ENCODE measurements around the gene RIMS4. TPM values are rescaled to one million over a fixed set of nuclear protein-coding genes. Genes with fewer than 3 reads are reported as not detected.

RIMS4 gene
- total and polyA plus RNA-seq, 2 donors (not counting 1 experiment from before 2014, with no cell fraction given): not detected

GRCh38 chr20:44747166-44748004 lies 63.0 kb downstream of the RIMS4 start:
- H3K27me3 Mint-ChIP-seq: peaks cover 34% of the 10 kb centered on the region
- ChIA-PET CTCF (interaction anchor here (0.8 to 3.3 kb wide), 18 partner anchors 10 to 363 kb away, joined by 3 to 13 read pairs (median 6); no protein-coding TSS in a partner anchor), POLR2A (interaction anchor here (0.6 kb wide), 1 partner anchor 366 kb away, joined by 3 read pairs; no protein-coding TSS in a partner anchor)
- H3K4me1 ChIP-seq (ENCODE audit: control insufficient read depth in 2 of 2, insufficient read depth in 2 of 2, low read length in 2 of 2): peaks cover 7 to 15% of the 10 kb centered on the region in 2 donors
- H3K27ac Mint-ChIP-seq: no peak overlapping the region
- intact Hi-C loops (cut with micrococcal nuclease): loop anchor here (1.0 to 5.0 kb wide), 2 partner anchors 120 to 350 kb away; no protein-coding TSS in a partner anchor
- peaks cover 0 to 3% (median 0%) of the 10 kb centered on the region in 3 donors for H3K9me3 ChIP-seq (ENCODE audit: control extremely low read depth in 1 of 3, control insufficient read depth in 2 of 3, insufficient read depth in 1 of 3, low read length in 2 of 3)
- no peaks in the 10 kb centered on the region for H3K79me2 ChIP-seq (ENCODE audit: control insufficient read depth, insufficient read depth, low read length)
- 9% methylated on average over 4 of the region's 5 CpGs for WGBS (ENCODE audit: insufficient coverage)
- H3K9ac ChIP-seq (ENCODE audit: low read length): no peak overlapping the region
- no peak overlapping the region for H3K4me3 ChIP-seq (ENCODE audit: control extremely low read depth in 1 of 5, extremely low read depth in 1 of 5, insufficient read depth in 1 of 5, low read depth in 2 of 5, low read length in 4 of 5)
- H3K36me3 ChIP-seq (replicated peaks in 1 of 2; ENCODE audit: control extremely low read depth in 1 of 2, control insufficient read depth in 1 of 2, extremely low read depth in 1 of 2, insufficient read depth in 2 of 2, low read length in 1 of 2): no peaks in the 10 kb centered on the region
- H2AFZ ChIP-seq (ENCODE audit: insufficient read depth, low read depth, low read length, poor library complexity, severe bottlenecking): no peak overlapping the region
- no peak overlapping the region for H3K4me2 ChIP-seq (replicated peaks; ENCODE audit: low read depth, low read length, poor library complexity, severe bottlenecking)
- H3K27me3 ChIP-seq (replicated peaks in 1 of 4; ENCODE audit: control extremely low read depth in 1 of 4, control insufficient read depth in 3 of 4, insufficient read depth in 4 of 4, low read length in 3 of 4): peaks cover 0 to 42% (median 20%) of the 10 kb centered on the region in 4 experiments
- no peaks in the 10 kb centered on the region for H4K20me1 ChIP-seq (ENCODE audit: control insufficient read depth, insufficient read depth, low read length, poor library complexity, severe bottlenecking)
- H3K4me1 Mint-ChIP-seq: peaks cover 16% of the 10 kb centered on the region
- H3K9me3 Mint-ChIP-seq (ENCODE audit: insufficient read depth): no peaks in the 10 kb centered on the region
- ATAC-seq (ENCODE audit: low read depth): peak; percentile 44
- H3K27ac ChIP-seq (ENCODE audit: low read length in 2 of 2): no peak overlapping the region
- peak; percentile 66 for DNase-seq
- TF ChIP-seq CTCF (IDR thresholded peaks at IDR 0.05) (peak; percentile 66), EZH2 (IDR thresholded peaks at IDR 0.05; ENCODE audit: borderline replicate concordance, insufficient read depth, low read depth, low read length, poor library complexity, severe bottlenecking) (no peak)
- peak overlapping the region; percentile 60 for H3K4me3 Mint-ChIP-seq

Data from B cell (primary cell).